OCI-LY7 (cell line): Measurements from ENCODE around the gene ANKS1B. TPM values are rescaled to one million over a fixed set of nuclear protein-coding genes. Genes with fewer than 3 reads are reported as not detected.

ENCODE experiments used
- BruUV-seq: library from RNA; stranded (reverse); fragments of 400-500 nt; replicated peaks from 2 replicates; lab custom pipeline; 2021; lab: Mats Ljungman, UMichigan
- CTCF ChIA-PET: fragments of 300-600 bp; sonication (Branson Sonifier 250); formaldehyde crosslinking; loops from one replicate; lab custom pipeline; 2022; ENCODE audit warnings: antibody characterized with exemption; ENCODE audit not compliant: unreplicated experiment; lab: Charles Lee
- POLR2A ChIA-PET: fragments of 300-600 bp; sonication (Branson Sonifier 250); formaldehyde crosslinking; loops from one replicate; lab custom pipeline; 2022; ENCODE audit warnings: antibody characterized with exemption; lab: Charles Lee
- DNase-seq: peaks from one replicate; pipeline ENCODE4 v3.0.0-alpha.2; 2015; ENCODE audit warnings: low spot score
- H2AFZ ChIP-seq: fragments of 200-600 bp; sonication (generic), shearing (Covaris generic); 2 replicates; pipeline ENCODE4 v1.6.1; 2014; ENCODE audit warnings: mild to moderate bottlenecking, antibody characterized with exemption, low read length, moderate library complexity
- H3K27ac ChIP-seq: fragments of 200-600 bp; sonication (generic); 2 replicates; pipeline ENCODE4 v1.5.1; 2014; ENCODE audit warnings: mixed run types, low read depth, mild to moderate bottlenecking, moderate library complexity, low read length, inconsistent platforms; ENCODE audit not compliant: poor library complexity, severe bottlenecking
- H3K36me3 ChIP-seq: fragments of 200-600 bp; sonication (generic); 2 replicates; pipeline ENCODE4 v1.6.1; 2014; ENCODE audit warnings: mild to moderate bottlenecking, antibody characterized with exemption, low read length, moderate library complexity, mixed read lengths; ENCODE audit not compliant: insufficient read depth
- H3K4me1 ChIP-seq: fragments of 200-600 bp; sonication (generic); 2 replicates; pipeline ENCODE4 v1.5.1; 2014; ENCODE audit warnings: mild to moderate bottlenecking, low read length; ENCODE audit not compliant: insufficient read depth, poor library complexity, severe bottlenecking
- H3K4me2 ChIP-seq: fragments of 200-600 bp; sonication (generic); 2 replicates; pipeline ENCODE4 v1.6.1; 2014; ENCODE audit warnings: mild to moderate bottlenecking, low read length
- H3K4me3 ChIP-seq: fragments of 200-600 bp; sonication (generic); 2 replicates; pipeline ENCODE4 v1.5.1; 2014; ENCODE audit warnings: mild to moderate bottlenecking, low read depth, low read length; ENCODE audit not compliant: poor library complexity, severe bottlenecking
- H3K79me2 ChIP-seq: fragments of 200-600 bp; sonication (generic); 2 replicates; pipeline ENCODE4 v1.6.1; 2016; ENCODE audit warnings: low read depth, mild to moderate bottlenecking, low read length, moderate library complexity, mixed read lengths; ENCODE audit not compliant: insufficient read depth
- H3K9me2 ChIP-seq: fragments of 200-600 bp; sonication (generic); 2 replicates; pipeline ENCODE4 v1.6.1; 2016; ENCODE audit warnings: mild to moderate bottlenecking, low read length, mixed read lengths; ENCODE audit not compliant: insufficient read depth
- H3K9me3 ChIP-seq: fragments of 200-600 bp; sonication (generic); 2 replicates; pipeline ENCODE4 v1.6.1; 2014; ENCODE audit warnings: mild to moderate bottlenecking, mixed run types, low read length, mixed read lengths
- H4K20me1 ChIP-seq: fragments of 200-600 bp; sonication (generic); 2 replicates; pipeline ENCODE4 v1.6.1; 2014; ENCODE audit warnings: mild to moderate bottlenecking, antibody characterized with exemption, low read length, moderate library complexity, mixed read lengths; ENCODE audit not compliant: insufficient read depth
- EZH2phosphoT487 ChIP-seq: fragments of 200-600 bp; sonication (generic); IDR thresholded peaks from 2 replicates; pipeline ENCODE4 v1.6.1; 2018; ENCODE audit warnings: low read depth, borderline replicate concordance, mild to moderate bottlenecking, mixed run types, antibody characterized with exemption, low read length, moderate library complexity, mixed read lengths
- intact Hi-C: fragments of 100-400 bp; cut with micrococcal nuclease; formaldehyde crosslinking; loops from one replicate; pipeline ENCODE4 v1.10.0; 2022; ENCODE audit not compliant: unreplicated experiment
- total RNA-seq, 2 experiments: library from RNA; depleted of rRNA in 1 of 2; stranded (reverse); fragments of >200 nt in 1 of 2; shearing (Covaris generic) in 1 of 2; gene quantifications; 2 replicates each; pipeline ENCODE4 v1.2.3, GENCODE V29; 2014 to 2022
- TF ChIP-seq, protein P1 (sequence below): fragments of 200-600 bp; sonication (generic); conservative IDR thresholded peaks from 2 replicates; pipeline ENCODE4 v1.5.1; 2014; ENCODE audit warnings: mild to moderate bottlenecking, antibody characterized with exemption, low read length, moderate library complexity, mixed read lengths

ANKS1B gene
- total RNA-seq, 2 experiments from 2014 or later: 2.9 to 6.0 TPM

DNA sequence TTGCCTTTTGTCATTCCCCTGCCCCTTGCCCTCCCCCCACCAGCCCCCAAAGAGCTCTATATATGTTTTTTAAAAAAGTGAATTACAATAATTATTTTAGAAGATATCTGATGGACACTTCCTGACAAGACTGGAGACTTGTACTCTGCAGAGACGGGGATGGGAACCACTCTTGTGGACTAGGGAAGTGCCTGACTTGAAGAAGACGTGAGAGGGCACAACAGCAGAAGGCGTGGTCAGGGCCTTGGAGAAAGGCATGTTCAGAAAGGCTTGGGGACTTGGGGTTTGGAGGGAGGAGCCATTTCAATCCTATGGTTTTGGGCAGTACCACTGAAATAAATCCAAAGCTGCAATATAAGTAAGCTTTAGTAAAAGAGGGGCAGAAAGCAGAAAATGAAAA, 1184.9 kb downstream of the ANKS1B start:
- no peak for TF ChIP-seq EZH2phosphoT487
- TF ChIP-seq, protein P1, sequence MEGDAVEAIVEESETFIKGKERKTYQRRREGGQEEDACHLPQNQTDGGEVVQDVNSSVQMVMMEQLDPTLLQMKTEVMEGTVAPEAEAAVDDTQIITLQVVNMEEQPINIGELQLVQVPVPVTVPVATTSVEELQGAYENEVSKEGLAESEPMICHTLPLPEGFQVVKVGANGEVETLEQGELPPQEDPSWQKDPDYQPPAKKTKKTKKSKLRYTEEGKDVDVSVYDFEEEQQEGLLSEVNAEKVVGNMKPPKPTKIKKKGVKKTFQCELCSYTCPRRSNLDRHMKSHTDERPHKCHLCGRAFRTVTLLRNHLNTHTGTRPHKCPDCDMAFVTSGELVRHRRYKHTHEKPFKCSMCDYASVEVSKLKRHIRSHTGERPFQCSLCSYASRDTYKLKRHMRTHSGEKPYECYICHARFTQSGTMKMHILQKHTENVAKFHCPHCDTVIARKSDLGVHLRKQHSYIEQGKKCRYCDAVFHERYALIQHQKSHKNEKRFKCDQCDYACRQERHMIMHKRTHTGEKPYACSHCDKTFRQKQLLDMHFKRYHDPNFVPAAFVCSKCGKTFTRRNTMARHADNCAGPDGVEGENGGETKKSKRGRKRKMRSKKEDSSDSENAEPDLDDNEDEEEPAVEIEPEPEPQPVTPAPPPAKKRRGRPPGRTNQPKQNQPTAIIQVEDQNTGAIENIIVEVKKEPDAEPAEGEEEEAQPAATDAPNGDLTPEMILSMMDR: no peak
- Histone ChIP-seq H4K20me1 (no peaks in the 10 kb centered on the region), H3K4me2 (no peak overlapping the region), H3K4me3 (no peak overlapping the region), H3K27ac (no peak overlapping the region), H2AFZ (no peak overlapping the region), H3K9me3 (no peaks in the 10 kb centered on the region), H3K4me1 (no peaks in the 10 kb centered on the region), H3K36me3 (no peaks in the 10 kb centered on the region), H3K79me2 (no peaks in the 10 kb centered on the region), H3K9me2 (no peaks in the 10 kb centered on the region)
- BruUV-seq: no TSS peak
- intact Hi-C loops: no loop called here
- DNase-seq: no peak
- ChIA-PET CTCF (interaction anchor here (0.6 to 0.7 kb wide), 2 partner anchors 1180 to 1205 kb away, joined by 3 to 5 read pairs; no protein-coding TSS in a partner anchor), POLR2A (interaction anchor here (0.7 to 1.7 kb wide), 4 partner anchors 12 to 1826 kb away, joined by 3 to 7 read pairs (median 3); no protein-coding TSS in a partner anchor)

DNA sequence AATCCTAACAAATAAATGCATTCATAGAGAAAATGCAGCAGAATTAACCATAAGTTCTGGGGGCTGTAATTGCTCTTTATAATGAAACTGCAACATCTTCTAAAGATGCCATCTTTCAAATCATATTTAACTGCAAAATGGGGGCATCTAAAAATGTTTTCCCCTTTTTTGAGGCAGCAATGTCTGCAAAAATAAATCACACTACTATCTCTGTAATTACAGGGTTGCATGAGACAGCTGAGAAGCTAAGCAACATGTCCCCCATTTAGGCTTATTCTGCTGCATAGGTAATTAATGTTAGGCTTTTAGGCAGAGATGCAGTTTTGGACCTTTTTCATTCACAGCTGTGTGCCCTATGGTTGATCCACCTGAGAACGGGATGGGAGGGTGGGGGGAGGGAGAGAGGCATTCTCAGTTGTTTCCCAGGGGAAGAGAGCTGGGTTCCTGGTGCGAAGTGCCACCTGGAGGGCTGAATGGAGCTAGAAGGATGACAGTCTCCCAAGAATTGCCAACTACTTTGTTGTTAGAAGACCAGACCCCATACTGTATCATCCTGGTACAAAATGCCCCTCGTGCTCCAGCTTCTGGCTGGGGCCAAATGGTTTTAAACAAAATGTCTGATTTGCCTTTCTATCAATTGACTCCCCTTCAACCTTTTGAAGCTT, 1185.5 kb downstream of the ANKS1B start:
- POLR2A ChIA-PET: interaction anchor here (0.7 to 1.7 kb wide), 4 partner anchors 13 to 1826 kb away, joined by 3 to 7 read pairs (median 3); no protein-coding TSS in a partner anchor
- Histone ChIP-seq H3K27ac (no peak overlapping the region), H3K9me3 (no peaks in the 10 kb centered on the region), H3K36me3 (no peaks in the 10 kb centered on the region), H3K79me2 (no peaks in the 10 kb centered on the region), H4K20me1 (no peaks in the 10 kb centered on the region), H3K4me3 (no peak overlapping the region), H3K4me2 (no peak overlapping the region), H2AFZ (no peak overlapping the region), H3K4me1 (no peaks in the 10 kb centered on the region), H3K9me2 (no peaks in the 10 kb centered on the region)
- no TSS peak for BruUV-seq
- intact Hi-C loops: no loop called here
- no peak for DNase-seq
- CTCF ChIA-PET: interaction anchor here (0.7 kb wide), 1 partner anchor 1205 kb away, joined by 5 read pairs; no protein-coding TSS in a partner anchor
- TF ChIP-seq, protein P1: no peak
- no peak for TF ChIP-seq EZH2phosphoT487

DNA sequence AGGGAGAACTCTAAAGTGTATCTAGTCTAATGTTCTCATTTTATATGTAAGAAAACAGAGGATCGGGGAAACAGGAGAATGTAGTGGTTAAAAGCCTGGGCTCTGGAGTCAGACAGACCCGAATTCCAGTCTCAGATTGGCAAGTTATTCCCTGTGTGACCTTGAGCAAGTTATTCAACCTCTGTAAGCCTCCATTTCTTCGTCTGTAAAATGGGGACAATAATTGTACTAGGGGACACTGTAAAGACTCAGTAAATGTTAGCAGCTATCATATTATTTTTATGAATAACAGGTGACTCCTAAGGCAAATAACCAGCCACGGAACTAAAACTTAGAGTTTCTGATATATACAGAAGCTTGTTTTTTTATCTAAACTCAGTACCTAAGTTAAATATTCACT, 1187.5 kb downstream of the ANKS1B start:
- ChIA-PET CTCF (no interaction called here), POLR2A (no interaction called here)
- H3K27ac ChIP-seq: no peak overlapping the region
- no peaks in the 10 kb centered on the region for H3K79me2 ChIP-seq
- no peaks in the 10 kb centered on the region for H3K9me2 ChIP-seq
- no peaks in the 10 kb centered on the region for H4K20me1 ChIP-seq
- H3K4me1 ChIP-seq: no peaks in the 10 kb centered on the region
- intact Hi-C loops: no loop called here
- no peaks in the 10 kb centered on the region for H3K36me3 ChIP-seq
- TF ChIP-seq, protein P1: no peak
- BruUV-seq: no TSS peak
- DNase-seq: no peak
- no peak overlapping the region for H3K4me2 ChIP-seq
- H2AFZ ChIP-seq: no peak overlapping the region
- no peak overlapping the region for H3K4me3 ChIP-seq
- H3K9me3 ChIP-seq: no peaks in the 10 kb centered on the region
